Stimulated activated CD4-positive, alpha-beta T cell treated with anti-CD3 and anti-CD28 coated beads, Interleukin-15, amount 100 ng/mL, for 48 hours (primary cell): ENCODE measurements around the gene PPP1R10.

Source experiments
- DNase-seq, 2 donors: peaks; one replicate each; pipeline ENCODE4 v3.0.0-alpha.2; 2020; ENCODE audit warnings: low read depth in 2 of 2

The PPP1R10 gene

GRCh38 chr6:30598912-30599624, 18.0 kb downstream of the PPP1R10 start:
- no peak for DNase-seq

- peak; percentile 47 to 77 for DNase-seq
Observed at GRCh38 chr6:30597315-30598144, 19.5 kb downstream of the PPP1R10 start.

GRCh38 chr6:30592287-30592686, 24.8 kb downstream of the PPP1R10 start:
- no peak for DNase-seq

GRCh38 chr6:30591008-30591407, 26.0 kb downstream of the PPP1R10 start:
- DNase-seq: no peak

- no peak for DNase-seq
Observed at GRCh38 chr6:30590509-30590908, 26.5 kb downstream of the PPP1R10 start.

GRCh38 chr6:30589754-30590358, 27.2 kb downstream of the PPP1R10 start:
- DNase-seq: no peak

GRCh38 chr6:30583921-30584320, 33.1 kb downstream of the PPP1R10 start:
- DNase-seq: no peak

GRCh38 chr6:30578051-30578450, 39.0 kb downstream of the PPP1R10 start:
- no peak for DNase-seq

- no peak for DNase-seq
Observed at GRCh38 chr6:30573113-30573512, 43.9 kb downstream of the PPP1R10 start.

GRCh38 chr6:30572148-30572547, 44.9 kb downstream of the PPP1R10 start:
- DNase-seq: no peak

- DNase-seq: no peak
Observed at GRCh38 chr6:30571762-30572082, 45.3 kb downstream of the PPP1R10 start.

- DNase-seq: peak; percentile 98 to 99
Observed at GRCh38 chr6:30571075-30571761, 45.8 kb downstream of the PPP1R10 start, which contains the start of gene ABCF1. Gene ABCF1, plus strand, starts transcription at chr6:30571442. Its CDS starts 46 bp downstream, at chr6:30571488.

GRCh38 chr6:30570740-30571074, 46.3 kb downstream of the PPP1R10 start:
- no peak for DNase-seq

- DNase-seq: no peak
Observed at GRCh38 chr6:30570263-30570662, 46.8 kb downstream of the PPP1R10 start.

GRCh38 chr6:30568245-30568644, 48.8 kb downstream of the PPP1R10 start:
- peak; percentile 36 to 39 for DNase-seq

- DNase-seq: no peak
Observed at GRCh38 chr6:30565772-30566171, 51.3 kb downstream of the PPP1R10 start.

GRCh38 chr6:30564114-30564513, 52.9 kb downstream of the PPP1R10 start:
- DNase-seq: no peak

- DNase-seq: no peak
Observed at GRCh38 chr6:30562470-30563425, 54.3 kb downstream of the PPP1R10 start.

- no peak for DNase-seq
Observed at GRCh38 chr6:30560930-30561329, 56.1 kb downstream of the PPP1R10 start.

- no peak for DNase-seq
Observed at GRCh38 chr6:30557683-30557981, 59.4 kb downstream of the PPP1R10 start.
